SK-N-SH treated with all-trans-retinoic acid at 6 μM for 48 hours (cell line): ENCODE results near the gene IL20RA.

Experiments
- ATAC-seq: fragments of 200-7000 bp; cut with Tn5 transposase; 3 replicates; pipeline ENCODE4 v1.9.1; 2020; ENCODE audit warnings: mild to moderate bottlenecking, moderate library complexity
- ARNTL ChIP-seq: fragments of 450-650 bp; formaldehyde crosslinking; IDR thresholded peaks from 2 replicates; pipeline ENCODE4 v1.5.0; 2020; ENCODE audit warnings: low read depth, mild to moderate bottlenecking, moderate library complexity, borderline replicate concordance
- BACH2 ChIP-seq: fragments of 250-450 bp; sonication (Bioruptor Pico); IDR thresholded peaks from 2 replicates; pipeline ENCODE4 v1.9.0; 2021; ENCODE audit warnings: mild to moderate bottlenecking, borderline replicate concordance
- CREB5 ChIP-seq: fragments of 250-450 bp; sonication (Bioruptor Pico); IDR thresholded peaks from 2 replicates; pipeline ENCODE4 v1.5.1; 2020; ENCODE audit warnings: low read depth, mild to moderate bottlenecking, moderate library complexity
- CSDC2 ChIP-seq: fragments of 250-450 bp; sonication (Bioruptor Pico); IDR thresholded peaks from 2 replicates; pipeline ENCODE4 v1.5.0; 2020; ENCODE audit warnings: mild to moderate bottlenecking, moderate library complexity
- CSRNP3 ChIP-seq: fragments of 250-450 bp; sonication (Bioruptor Pico); IDR thresholded peaks from 2 replicates; pipeline ENCODE4 v1.5.1; 2021; ENCODE audit warnings: mild to moderate bottlenecking, moderate library complexity
- ESRRG ChIP-seq: fragments of 250-450 bp; sonication (Bioruptor Pico); IDR thresholded peaks from 2 replicates; pipeline ENCODE4 v1.6.1; 2021; ENCODE audit warnings: mild to moderate bottlenecking
- GLIS3 ChIP-seq: fragments of 250-450 bp; sonication (Bioruptor Pico); IDR thresholded peaks from 2 replicates; pipeline ENCODE4 v1.5.0; 2020; ENCODE audit warnings: mild to moderate bottlenecking, moderate library complexity
- ISL1 ChIP-seq: fragments of 250-450 bp; sonication (Bioruptor Pico); IDR thresholded peaks from 2 replicates; pipeline ENCODE4 v2.1.2; 2022; ENCODE audit warnings: mild to moderate bottlenecking, moderate library complexity
- OSR1 ChIP-seq: fragments of 250-450 bp; sonication (Bioruptor Pico); IDR thresholded peaks from 2 replicates; pipeline ENCODE4 v1.8.0; 2022; ENCODE audit warnings: moderate library complexity, mild to moderate bottlenecking, inconsistent platforms
- PPARA ChIP-seq: fragments of 250-450 bp; sonication (Bioruptor Pico); IDR thresholded peaks from 2 replicates; pipeline ENCODE4 v1.5.0; 2020; ENCODE audit warnings: mild to moderate bottlenecking, borderline replicate concordance
- RARB ChIP-seq: fragments of 250-450 bp; sonication (Bioruptor Pico); IDR thresholded peaks from 2 replicates; pipeline ENCODE4 v1.8.0; 2021; ENCODE audit warnings: mild to moderate bottlenecking, moderate library complexity
- SNAI2 ChIP-seq: fragments of 250-450 bp; sonication (Bioruptor Pico); IDR thresholded peaks from 2 replicates; pipeline ENCODE4 v1.5.0; 2020; ENCODE audit warnings: mild to moderate bottlenecking, moderate library complexity
- TCF4 ChIP-seq: fragments of 250-450 bp; sonication (Bioruptor Pico); IDR thresholded peaks from 2 replicates; pipeline ENCODE4 v1.8.0; 2021; ENCODE audit warnings: mild to moderate bottlenecking, moderate library complexity, borderline replicate concordance
- TOX ChIP-seq: fragments of 250-450 bp; sonication (Bioruptor Pico); IDR thresholded peaks from 2 replicates; pipeline ENCODE4 v1.8.0; 2021; ENCODE audit warnings: mild to moderate bottlenecking, moderate library complexity, borderline replicate concordance
- TSHZ2 ChIP-seq: fragments of 250-450 bp; sonication (Bioruptor Pico); IDR thresholded peaks from 2 replicates; pipeline ENCODE4 v1.5.0; 2020; ENCODE audit warnings: mild to moderate bottlenecking, moderate library complexity
- ZC3H10 ChIP-seq: fragments of 250-450 bp; sonication (Bioruptor Pico); IDR thresholded peaks from 2 replicates; pipeline ENCODE4 v1.5.1; 2021; ENCODE audit warnings: mild to moderate bottlenecking, moderate library complexity
- ZFP3 ChIP-seq: fragments of 250-450 bp; sonication (Bioruptor Pico); IDR thresholded peaks from 2 replicates; pipeline ENCODE4 v1.5.0; 2020; ENCODE audit warnings: mild to moderate bottlenecking, moderate library complexity
- ZFP30 ChIP-seq: fragments of 450-650 bp; formaldehyde crosslinking; IDR thresholded peaks from 2 replicates; pipeline ENCODE4 v1.5.0; 2022; ENCODE audit warnings: mild to moderate bottlenecking, moderate library complexity
- ZNF565 ChIP-seq: fragments of 450-650 bp; formaldehyde crosslinking; conservative IDR thresholded peaks from 2 replicates; pipeline ENCODE4 v1.5.0; 2020; ENCODE audit warnings: low read depth, mild to moderate bottlenecking, moderate library complexity
- ZNF70 ChIP-seq: fragments of 450-650 bp; formaldehyde crosslinking; IDR thresholded peaks from 2 replicates; pipeline ENCODE4 v1.5.0; 2020; ENCODE audit warnings: mild to moderate bottlenecking, moderate library complexity
- ZNF8 ChIP-seq: fragments of 450-650 bp; formaldehyde crosslinking; IDR thresholded peaks from 2 replicates; pipeline ENCODE4 v1.5.0; 2020; ENCODE audit warnings: mild to moderate bottlenecking, moderate library complexity
- TF ChIP-seq, protein P1 (sequence below): fragments of 250-450 bp; sonication (Bioruptor Pico); IDR thresholded peaks from 2 replicates; pipeline ENCODE4 v1.8.0; 2020; ENCODE audit warnings: mild to moderate bottlenecking, moderate library complexity, borderline replicate concordance
- TF ChIP-seq, protein P2 (sequence below): fragments of 250-450 bp; sonication (Bioruptor Pico); IDR thresholded peaks from 2 replicates; pipeline ENCODE4 v1.8.0; 2021; ENCODE audit warnings: low read depth, mild to moderate bottlenecking, moderate library complexity, borderline replicate concordance

Gene IL20RA

DNA sequence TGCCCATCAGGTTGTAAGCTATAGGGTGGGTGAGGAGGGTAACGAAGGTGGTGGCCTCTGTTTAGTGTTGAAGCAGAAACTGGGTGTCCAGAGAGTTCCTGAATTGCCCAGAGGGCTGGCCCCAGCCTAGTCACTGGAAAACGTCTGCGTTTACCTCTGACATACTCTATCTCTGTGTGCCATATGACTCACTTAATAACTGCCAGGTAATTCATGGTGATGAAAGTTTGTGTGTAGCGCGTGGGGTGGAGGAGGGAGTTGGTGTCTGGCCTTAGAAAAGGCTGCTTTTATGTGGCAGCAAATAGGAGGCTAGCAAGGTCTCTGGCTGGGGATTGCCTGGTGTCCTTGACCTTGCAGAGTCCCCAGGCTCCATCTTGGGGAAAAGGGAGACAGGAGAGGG is 75.3 kb downstream of the IL20RA start:
- TF ChIP-seq ZFP30 (CRISPR knock-in tag) (no peak), RARB (CRISPR knock-in tag) (no peak), SNAI2 (CRISPR knock-in tag) (no peak), ZNF8 (CRISPR knock-in tag) (0 out of 2 replicates have a peak, but pooled peaks have one; percentile 20), ZFP3 (CRISPR knock-in tag) (no peak), ISL1 (no peak), CREB5 (no peak), ESRRG (CRISPR knock-in tag) (no peak), ZC3H10 (CRISPR knock-in tag) (no peak), ZNF565 (CRISPR knock-in tag) (no peak), ZNF70 (CRISPR knock-in tag) (no peak), TCF4 (CRISPR knock-in tag) (peak; percentile 82), PPARA (CRISPR knock-in tag) (no peak), GLIS3 (CRISPR knock-in tag) (no peak), CSDC2 (CRISPR knock-in tag) (no peak), CSRNP3 (no peak), BACH2 (CRISPR knock-in tag) (no peak), OSR1 (CRISPR knock-in tag) (no peak), TOX (CRISPR knock-in tag) (no peak), TSHZ2 (CRISPR knock-in tag) (peak; percentile 69; the same call in 1 of the 2 replicates), ARNTL (peak; percentile 21; the same call in 1 of the 2 replicates)
- TF ChIP-seq, protein P1, sequence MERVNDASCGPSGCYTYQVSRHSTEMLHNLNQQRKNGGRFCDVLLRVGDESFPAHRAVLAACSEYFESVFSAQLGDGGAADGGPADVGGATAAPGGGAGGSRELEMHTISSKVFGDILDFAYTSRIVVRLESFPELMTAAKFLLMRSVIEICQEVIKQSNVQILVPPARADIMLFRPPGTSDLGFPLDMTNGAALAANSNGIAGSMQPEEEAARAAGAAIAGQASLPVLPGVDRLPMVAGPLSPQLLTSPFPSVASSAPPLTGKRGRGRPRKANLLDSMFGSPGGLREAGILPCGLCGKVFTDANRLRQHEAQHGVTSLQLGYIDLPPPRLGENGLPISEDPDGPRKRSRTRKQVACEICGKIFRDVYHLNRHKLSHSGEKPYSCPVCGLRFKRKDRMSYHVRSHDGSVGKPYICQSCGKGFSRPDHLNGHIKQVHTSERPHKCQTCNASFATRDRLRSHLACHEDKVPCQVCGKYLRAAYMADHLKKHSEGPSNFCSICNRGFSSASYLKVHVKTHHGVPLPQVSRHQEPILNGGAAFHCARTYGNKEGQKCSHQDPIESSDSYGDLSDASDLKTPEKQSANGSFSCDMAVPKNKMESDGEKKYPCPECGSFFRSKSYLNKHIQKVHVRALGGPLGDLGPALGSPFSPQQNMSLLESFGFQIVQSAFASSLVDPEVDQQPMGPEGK = no peak
- TF ChIP-seq, protein P2, sequence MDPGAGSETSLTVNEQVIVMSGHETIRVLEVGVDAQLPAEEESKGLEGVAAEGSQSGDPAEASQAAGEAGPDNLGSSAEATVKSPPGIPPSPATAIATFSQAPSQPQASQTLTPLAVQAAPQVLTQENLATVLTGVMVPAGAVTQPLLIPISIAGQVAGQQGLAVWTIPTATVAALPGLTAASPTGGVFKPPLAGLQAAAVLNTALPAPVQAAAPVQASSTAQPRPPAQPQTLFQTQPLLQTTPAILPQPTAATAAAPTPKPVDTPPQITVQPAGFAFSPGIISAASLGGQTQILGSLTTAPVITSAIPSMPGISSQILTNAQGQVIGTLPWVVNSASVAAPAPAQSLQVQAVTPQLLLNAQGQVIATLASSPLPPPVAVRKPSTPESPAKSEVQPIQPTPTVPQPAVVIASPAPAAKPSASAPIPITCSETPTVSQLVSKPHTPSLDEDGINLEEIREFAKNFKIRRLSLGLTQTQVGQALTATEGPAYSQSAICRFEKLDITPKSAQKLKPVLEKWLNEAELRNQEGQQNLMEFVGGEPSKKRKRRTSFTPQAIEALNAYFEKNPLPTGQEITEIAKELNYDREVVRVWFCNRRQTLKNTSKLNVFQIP (CRISPR knock-in tag) = no peak
- ATAC-seq = peak; percentile 39; the same call in 1 of the 3 replicates

- TF ChIP-seq TCF4 (CRISPR knock-in tag) = peak; percentile 98
- TF ChIP-seq TSHZ2 (CRISPR knock-in tag) = peak; percentile 81
- TF ChIP-seq RARB (CRISPR knock-in tag) = no peak
- peak; percentile 95 for TF ChIP-seq SNAI2 (CRISPR knock-in tag)
- peak; percentile 62 for TF ChIP-seq ZNF70 (CRISPR knock-in tag)
Observed at GRCh38 chr6:136968837-136969236, 75.9 kb downstream of the IL20RA start.

More at GRCh38 chr6:136968837-136969236, 75.9 kb downstream of the IL20RA start:
- ATAC-seq = peak; percentile 50; the same call in 1 of the 3 replicates
